PC-9 (cell line): ENCODE measurements around the gene ALKBH5. TPM values are rescaled to one million over a fixed set of nuclear protein-coding genes. Genes with fewer than 3 reads are reported as not detected.

Experiments used
- BruUV-seq: library from RNA; stranded (reverse); fragments of 400-500 nt; replicated peaks from 2 replicates; lab custom pipeline; 2021; lab: Mats Ljungman, UMichigan
- CTCF ChIA-PET: fragments of 300-600 bp; sonication (Branson Sonifier 250); formaldehyde crosslinking; loops from one replicate; lab custom pipeline; 2022; ENCODE audit warnings: antibody characterized with exemption; lab: Charles Lee
- POLR2A ChIA-PET: fragments of 300-600 bp; sonication (Branson Sonifier 250); formaldehyde crosslinking; loops from one replicate; lab custom pipeline; 2022; ENCODE audit warnings: antibody characterized with exemption; ENCODE audit not compliant: unreplicated experiment; lab: Charles Lee
- DNase-seq, 2 experiments: peaks; one replicate each; pipeline versions ENCODE4 v3.0.0 to v3.0.0-alpha.2; 2015 to 2022; ENCODE audit warnings: mixed read lengths in 1 of 2
- H2AFZ ChIP-seq: fragments of 200-600 bp; sonication (generic); 2 replicates; pipeline ENCODE4 v1.8.1; 2017; ENCODE audit warnings: antibody characterized with exemption
- H3F3A ChIP-seq: fragments of 200-600 bp; sonication (generic); 2 replicates; pipeline ENCODE4 v1.8.1; 2017; ENCODE audit warnings: antibody characterized with exemption, mild to moderate bottlenecking, low read depth; ENCODE audit not compliant: insufficient read depth
- H3K27ac ChIP-seq: fragments of 200-600 bp; sonication (generic); 2 replicates; pipeline ENCODE4 v1.6.1; 2016; ENCODE audit warnings: mixed run types
- H3K27me3 ChIP-seq: fragments of 200-600 bp; sonication (generic); 2 replicates; pipeline ENCODE4 v1.6.1; 2016; ENCODE audit warnings: low read depth, mixed run types; ENCODE audit not compliant: insufficient read depth
- H3K36me3 ChIP-seq: fragments of 200-600 bp; sonication (generic); 2 replicates; pipeline ENCODE4 v1.6.1; 2016; ENCODE audit warnings: low read depth, mixed run types
- H3K4me1 ChIP-seq: fragments of 200-600 bp; sonication (generic); replicated peaks from 2 replicates; pipeline ENCODE4 v1.6.1; 2016; ENCODE audit warnings: mixed run types; ENCODE audit not compliant: insufficient read depth
- H3K4me2 ChIP-seq: fragments of 200-600 bp; sonication (generic); 2 replicates; pipeline ENCODE4 v1.6.1; 2017; ENCODE audit warnings: mixed run types
- H3K4me3 ChIP-seq: fragments of 200-600 bp; sonication (generic); 2 replicates; pipeline ENCODE4 v1.6.1; 2016; ENCODE audit warnings: mixed run types
- H3K79me2 ChIP-seq: fragments of 200-600 bp; sonication (generic); 2 replicates; pipeline ENCODE4 v1.6.1; 2017; ENCODE audit warnings: low read depth, mixed run types
- H3K9me2 ChIP-seq: fragments of 200-600 bp; sonication (generic); 2 replicates; pipeline ENCODE4 v1.8.1; 2017; ENCODE audit warnings: mild to moderate bottlenecking; ENCODE audit not compliant: insufficient read depth
- H3K9me3 ChIP-seq: fragments of 200-600 bp; sonication (generic); 2 replicates; pipeline ENCODE4 v1.8.1; 2016; ENCODE audit warnings: low read depth; ENCODE audit not compliant: insufficient read depth
- H4K20me1 ChIP-seq: fragments of 200-600 bp; sonication (generic); 2 replicates; pipeline ENCODE4 v1.8.1; 2017; ENCODE audit not compliant: insufficient read depth
- EZH2 ChIP-seq: fragments of 200-600 bp; sonication (generic); IDR thresholded peaks from 2 replicates; pipeline ENCODE4 v1.8.0; 2017; ENCODE audit warnings: antibody characterized with exemption, low read depth
- intact Hi-C: fragments of 100-400 bp; cut with micrococcal nuclease; formaldehyde crosslinking; loops from one replicate; pipeline ENCODE4 v1.10.0; 2022; ENCODE audit not compliant: unreplicated experiment
- total RNA-seq: library from RNA; stranded (reverse); gene quantifications from 2 replicates; pipeline ENCODE4 v1.2.3, GENCODE V29; 2021
- TF ChIP-seq, protein P1 (sequence below): fragments of 200-600 bp; sonication (generic); conservative IDR thresholded peaks from 2 replicates; pipeline ENCODE4 v1.6.1; 2017; ENCODE audit warnings: mixed run types, antibody characterized with exemption, mild to moderate bottlenecking, moderate library complexity

ALKBH5 gene
- total RNA-seq, 1 experiment from 2014 or later = 117 TPM

DNA sequence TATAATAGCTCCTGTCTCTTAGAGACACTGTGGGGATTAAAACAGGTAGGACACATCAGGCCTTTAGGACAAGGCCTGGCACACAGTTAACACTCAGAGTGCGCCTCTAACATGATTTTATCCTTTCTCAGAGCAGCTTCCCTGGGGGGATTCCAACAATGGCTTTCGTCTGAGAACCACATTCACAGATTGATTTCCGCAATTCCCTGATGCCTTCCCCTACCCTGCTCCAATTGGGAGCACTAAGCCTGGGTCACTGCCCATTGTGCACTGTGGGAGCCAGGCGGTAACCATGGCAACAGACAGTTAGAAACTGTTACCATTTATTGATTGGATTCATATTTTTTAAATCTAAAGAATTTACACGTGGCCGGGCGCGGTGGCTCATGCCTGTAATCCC, 5.9 kb upstream of the ALKBH5 start:
- Histone ChIP-seq H3K27me3 (no peaks in the 10 kb centered on the region), H3K79me2 (no peaks in the 10 kb centered on the region), H3K4me2 (no peak overlapping the region), H4K20me1 (no peaks in the 10 kb centered on the region), H3K36me3 (no peaks in the 10 kb centered on the region), H3K4me1 (peaks cover 12% of the 10 kb centered on the region), H3K4me3 (no peak overlapping the region), H3K9me2 (no peaks in the 10 kb centered on the region), H3K27ac (no peak overlapping the region), H2AFZ (no peak overlapping the region), H3F3A (peaks cover 14% of the 10 kb centered on the region; the same call in 1 of the 2 replicates), H3K9me3 (no peaks in the 10 kb centered on the region)
- DNase-seq = no peak
- CTCF ChIA-PET = no interaction called here
- POLR2A ChIA-PET = no interaction called here
- intact Hi-C loops = no loop called here
- TF ChIP-seq, protein P1, sequence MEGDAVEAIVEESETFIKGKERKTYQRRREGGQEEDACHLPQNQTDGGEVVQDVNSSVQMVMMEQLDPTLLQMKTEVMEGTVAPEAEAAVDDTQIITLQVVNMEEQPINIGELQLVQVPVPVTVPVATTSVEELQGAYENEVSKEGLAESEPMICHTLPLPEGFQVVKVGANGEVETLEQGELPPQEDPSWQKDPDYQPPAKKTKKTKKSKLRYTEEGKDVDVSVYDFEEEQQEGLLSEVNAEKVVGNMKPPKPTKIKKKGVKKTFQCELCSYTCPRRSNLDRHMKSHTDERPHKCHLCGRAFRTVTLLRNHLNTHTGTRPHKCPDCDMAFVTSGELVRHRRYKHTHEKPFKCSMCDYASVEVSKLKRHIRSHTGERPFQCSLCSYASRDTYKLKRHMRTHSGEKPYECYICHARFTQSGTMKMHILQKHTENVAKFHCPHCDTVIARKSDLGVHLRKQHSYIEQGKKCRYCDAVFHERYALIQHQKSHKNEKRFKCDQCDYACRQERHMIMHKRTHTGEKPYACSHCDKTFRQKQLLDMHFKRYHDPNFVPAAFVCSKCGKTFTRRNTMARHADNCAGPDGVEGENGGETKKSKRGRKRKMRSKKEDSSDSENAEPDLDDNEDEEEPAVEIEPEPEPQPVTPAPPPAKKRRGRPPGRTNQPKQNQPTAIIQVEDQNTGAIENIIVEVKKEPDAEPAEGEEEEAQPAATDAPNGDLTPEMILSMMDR = no peak
- BruUV-seq = no TSS peak

DNA sequence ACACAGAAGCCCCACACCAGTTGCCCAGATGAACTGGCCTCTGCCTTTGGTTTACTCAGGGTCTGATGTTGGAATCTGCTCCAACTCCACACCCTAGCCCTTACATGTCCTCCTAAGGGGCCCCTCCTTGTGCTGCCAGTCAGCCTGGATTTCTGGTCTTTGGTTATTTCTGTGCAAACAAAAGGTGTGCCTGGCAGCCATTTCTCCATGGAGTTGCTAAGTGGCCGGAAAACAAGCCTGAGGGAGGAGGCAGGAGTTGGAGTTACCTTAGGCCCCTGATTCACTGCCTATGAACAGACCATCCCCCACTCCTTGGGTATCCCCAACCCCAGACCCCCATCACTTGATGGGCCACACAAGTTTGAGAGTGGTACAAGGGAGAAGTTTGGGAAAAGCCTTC, 4.4 kb upstream of the ALKBH5 start:
- no peak overlapping the region for H2AFZ ChIP-seq

DNA sequence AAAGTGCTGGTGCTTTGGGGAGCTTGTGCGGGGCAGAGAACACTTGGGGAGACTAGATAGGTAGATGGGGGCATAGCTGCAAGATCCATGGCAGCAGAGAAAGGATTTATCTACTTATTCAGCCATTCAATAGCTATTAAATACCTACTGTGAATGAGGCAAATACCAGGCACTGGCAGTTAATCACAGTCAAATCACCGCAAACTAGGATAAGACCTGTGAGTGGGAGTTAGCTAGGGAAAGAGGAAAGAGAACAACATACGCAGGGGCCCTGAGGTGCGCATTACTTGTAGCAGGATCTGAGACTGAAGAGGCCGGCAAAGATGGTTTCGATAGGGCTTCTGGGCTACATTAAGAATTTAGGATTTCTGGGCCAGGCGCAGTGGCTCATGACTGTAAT, 3.8 kb upstream of the ALKBH5 start:
- intact Hi-C loops = loop anchor here (5.0 kb wide), 1 partner anchor 898 kb away; the partner anchor contains the start of gene COPS3
- no peak for DNase-seq
- Histone ChIP-seq H3F3A (peaks cover 16% of the 10 kb centered on the region; the same call in 1 of the 2 replicates), H3K36me3 (no peaks in the 10 kb centered on the region), H3K4me3 (no peak overlapping the region), H4K20me1 (peaks cover 4% of the 10 kb centered on the region), H3K27ac (no peak overlapping the region), H3K79me2 (peaks cover 10% of the 10 kb centered on the region), H2AFZ (no peak overlapping the region), H3K27me3 (no peaks in the 10 kb centered on the region), H3K4me2 (no peak overlapping the region), H3K9me2 (no peaks in the 10 kb centered on the region), H3K4me1 (peaks cover 12% of the 10 kb centered on the region), H3K9me3 (no peaks in the 10 kb centered on the region)
- CTCF ChIA-PET = interaction anchor here (0.5 kb wide), 1 partner anchor 23 kb away, joined by 3 read pairs; no protein-coding TSS in a partner anchor
- no TSS peak for BruUV-seq
- POLR2A ChIA-PET = no interaction called here
- TF ChIP-seq EZH2 = no peak
- TF ChIP-seq, protein P1 = no peak

More for the DNA sequence above, 4.4 kb upstream of the ALKBH5 start:
- Histone ChIP-seq H3K79me2 (peaks cover 4% of the 10 kb centered on the region; the same call in 1 of the 2 replicates), H4K20me1 (no peaks in the 10 kb centered on the region), H3K27ac (no peak overlapping the region), H3F3A (peaks cover 16% of the 10 kb centered on the region; the same call in 1 of the 2 replicates), H3K9me2 (no peaks in the 10 kb centered on the region), H3K4me3 (no peak overlapping the region), H3K4me2 (no peak overlapping the region), H3K9me3 (no peaks in the 10 kb centered on the region), H3K27me3 (no peaks in the 10 kb centered on the region), H3K4me1 (peaks cover 12% of the 10 kb centered on the region), H3K36me3 (no peaks in the 10 kb centered on the region)
- TF ChIP-seq EZH2 = no peak
- TF ChIP-seq, protein P1 = no peak
- BruUV-seq = no TSS peak
- no peak for DNase-seq
- intact Hi-C loops = no loop called here
- ChIA-PET CTCF (interaction anchor here (0.5 kb wide), 1 partner anchor 23 kb away, joined by 3 read pairs; no protein-coding TSS in a partner anchor), POLR2A (no interaction called here)
